ENCODE measurements around the gene ANK3. TPM values are rescaled to one million over a fixed set of nuclear protein-coding genes. Genes with fewer than 3 reads are reported as not detected.
A peak's percentile ranks its signal among the peaks of the same experiment; 100 is the strongest.
"Not testable (repeated sequence)": the region's sequence is repeated elsewhere in the genome, so short reads cannot be mapped to it uniquely, and the experiment has no call there.

Gene ANK3
- total RNA-seq, 1 donor from 2014 or later = 39.1 TPM

GRCh38 chr10:60082744-60083344 is 306.8 kb downstream of the ANK3 start:
- no peak for ATAC-seq

- ATAC-seq = no peak
These were observed 307.3 kb downstream of the ANK3 start for GRCh38 chr10:60082341-60082740.

GRCh38 chr10:60073781-60074656 is 315.7 kb downstream of the ANK3 start:
- ATAC-seq = no peak

GRCh38 chr10:60073397-60073780 is 316.3 kb downstream of the ANK3 start:
- no peak for ATAC-seq

- no peak for ATAC-seq
These were observed 320.4 kb downstream of the ANK3 start for GRCh38 chr10:60069311-60069710.

- no peak for ATAC-seq
These were observed 339.3 kb downstream of the ANK3 start for GRCh38 chr10:60050366-60050765.

- no peak for ATAC-seq
These were observed 341.6 kb downstream of the ANK3 start for GRCh38 chr10:60048091-60048501.

- no peak for ATAC-seq
These were observed 344.1 kb downstream of the ANK3 start for GRCh38 chr10:60045571-60045970.

GRCh38 chr10:60044971-60045370 is 344.7 kb downstream of the ANK3 start:
- ATAC-seq = no peak

GRCh38 chr10:60044242-60044641 is 345.4 kb downstream of the ANK3 start:
- ATAC-seq = no peak

GRCh38 chr10:60043561-60044241 is 346.0 kb downstream of the ANK3 start:
- ATAC-seq = no peak

GRCh38 chr10:60042914-60043313 is 346.8 kb downstream of the ANK3 start:
- ATAC-seq = no peak

GRCh38 chr10:60042262-60042661 is 347.4 kb downstream of the ANK3 start:
- ATAC-seq = no peak

- no peak for ATAC-seq
These were observed 348.1 kb downstream of the ANK3 start for GRCh38 chr10:60041489-60042133.

GRCh38 chr10:60040014-60040662 is 349.5 kb downstream of the ANK3 start:
- ATAC-seq = no peak

- ATAC-seq = no peak
These were observed 353.7 kb downstream of the ANK3 start for GRCh38 chr10:60035984-60036383.

- not testable (repeated sequence) for ATAC-seq
These were observed 354.3 kb downstream of the ANK3 start for GRCh38 chr10:60035375-60035774.

- peak; percentile 86 for ATAC-seq
These were observed 357.0 kb downstream of the ANK3 start for GRCh38 chr10:60032723-60033122.

GRCh38 chr10:60031664-60032063 is 358.0 kb downstream of the ANK3 start:
- ATAC-seq = no peak

GRCh38 chr10:60031183-60031582 is 358.5 kb downstream of the ANK3 start:
- ATAC-seq = no peak

GRCh38 chr10:60029475-60029874 is 360.2 kb downstream of the ANK3 start:
- no peak for ATAC-seq

GRCh38 chr10:60028081-60028480 is 361.6 kb downstream of the ANK3 start:
- no peak for ATAC-seq

- no peak for ATAC-seq
These were observed 364.4 kb downstream of the ANK3 start for GRCh38 chr10:60025279-60025678.

Data from esophagus mucosa (tissue), 1 donor.